Esophagus squamous epithelium (tissue), 4 donors: ENCODE data around the gene UBE2O.

Experiments
- POLR2A ChIP-seq, 4 donors: fragments of 450-650 bp; IDR thresholded peaks; one replicate each; pipeline ENCODE4 v1.6.1; 2017; ENCODE audit warnings: antibody characterized with exemption in 4 of 4, mild to moderate bottlenecking in 4 of 4, moderate library complexity in 3 of 4
- TF ChIP-seq, protein P1 (sequence below), 6 experiments: fragments of 450-650 bp in 4 of 6; fragments of 200-600 bp in 2 of 6; sonication (generic) in 2 of 6; IDR thresholded peaks; one replicate each; pipeline ENCODE4 v1.5.1; 2016 to 2019; ENCODE audit warnings: antibody characterized with exemption in 6 of 6, mild to moderate bottlenecking in 4 of 6, moderate library complexity in 4 of 6

DNA sequence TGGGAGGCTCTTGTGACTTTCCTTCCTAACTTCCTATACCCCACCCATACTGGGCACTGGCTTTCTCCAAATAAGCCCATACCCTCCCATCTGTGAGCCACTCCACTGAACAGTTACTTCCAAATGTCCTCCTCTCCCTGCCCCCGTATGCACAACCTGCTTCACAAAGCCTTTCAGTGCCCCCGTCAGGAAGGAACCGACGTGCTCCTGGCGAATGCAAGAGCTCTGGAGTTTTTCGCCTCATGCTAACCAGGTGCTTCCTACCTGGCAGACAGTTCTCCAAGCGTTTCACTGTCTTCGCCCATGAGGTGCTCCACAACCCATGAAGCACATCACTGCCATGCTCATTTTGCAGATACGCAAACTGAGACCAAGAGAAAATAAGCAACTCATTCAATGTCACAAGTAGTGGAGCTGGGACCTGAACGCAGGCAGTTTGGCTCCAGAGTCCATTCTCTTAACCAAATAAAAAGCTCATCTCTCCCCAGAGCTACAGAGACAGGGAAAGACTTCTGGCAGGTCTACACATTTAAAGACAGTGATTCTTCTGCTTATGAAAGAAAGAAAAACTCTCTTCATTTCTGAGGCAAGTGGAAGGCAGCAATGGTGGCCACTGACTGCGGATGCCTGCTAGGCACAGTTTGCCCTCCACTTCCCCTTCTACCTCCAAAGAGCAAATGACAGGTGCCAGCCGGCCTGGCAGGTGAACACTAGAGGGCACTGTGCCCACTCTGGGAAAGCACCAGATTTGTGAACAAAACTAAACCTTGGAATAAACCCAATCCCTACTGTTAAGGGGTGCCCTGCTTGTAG lies 44.7 kb downstream of the UBE2O start:
- TF ChIP-seq, protein P1, sequence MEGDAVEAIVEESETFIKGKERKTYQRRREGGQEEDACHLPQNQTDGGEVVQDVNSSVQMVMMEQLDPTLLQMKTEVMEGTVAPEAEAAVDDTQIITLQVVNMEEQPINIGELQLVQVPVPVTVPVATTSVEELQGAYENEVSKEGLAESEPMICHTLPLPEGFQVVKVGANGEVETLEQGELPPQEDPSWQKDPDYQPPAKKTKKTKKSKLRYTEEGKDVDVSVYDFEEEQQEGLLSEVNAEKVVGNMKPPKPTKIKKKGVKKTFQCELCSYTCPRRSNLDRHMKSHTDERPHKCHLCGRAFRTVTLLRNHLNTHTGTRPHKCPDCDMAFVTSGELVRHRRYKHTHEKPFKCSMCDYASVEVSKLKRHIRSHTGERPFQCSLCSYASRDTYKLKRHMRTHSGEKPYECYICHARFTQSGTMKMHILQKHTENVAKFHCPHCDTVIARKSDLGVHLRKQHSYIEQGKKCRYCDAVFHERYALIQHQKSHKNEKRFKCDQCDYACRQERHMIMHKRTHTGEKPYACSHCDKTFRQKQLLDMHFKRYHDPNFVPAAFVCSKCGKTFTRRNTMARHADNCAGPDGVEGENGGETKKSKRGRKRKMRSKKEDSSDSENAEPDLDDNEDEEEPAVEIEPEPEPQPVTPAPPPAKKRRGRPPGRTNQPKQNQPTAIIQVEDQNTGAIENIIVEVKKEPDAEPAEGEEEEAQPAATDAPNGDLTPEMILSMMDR (IDR thresholded peaks at IDR 0.05) = peak in 5 of 6 experiments; percentile 71 to 83 (median 73)
- no peak for TF ChIP-seq POLR2A (IDR thresholded peaks at IDR 0.05)
